Neural cell (in vitro differentiated cells): Measurements from ENCODE around the gene ZNF775. TPM values are rescaled to one million over a fixed set of nuclear protein-coding genes. Genes with fewer than 3 reads are reported as not detected.

Experiments
- H2AFZ ChIP-seq: fragments of 200-600, 300-800 bp; sonication (generic), shearing (Covaris generic); 2 replicates; pipeline ENCODE4 v1.6.0; 2014; ENCODE audit warnings: low read depth, mild to moderate bottlenecking, antibody characterized with exemption, low read length, moderate library complexity
- H3F3A ChIP-seq: fragments of 200-600 bp; shearing (Covaris generic); 2 replicates; pipeline ENCODE4 v1.6.1; 2016; ENCODE audit warnings: mild to moderate bottlenecking, moderate library complexity, mixed read lengths, antibody characterized with exemption, low read length; ENCODE audit not compliant: insufficient read depth, poor library complexity, severe bottlenecking
- H3K27ac ChIP-seq: fragments of 200-600, 300-800 bp; sonication (generic), shearing (Covaris generic); 2 replicates; pipeline ENCODE4 v1.5.1; 2014; ENCODE audit warnings: mild to moderate bottlenecking, low read length, moderate library complexity
- H3K27me3 ChIP-seq: fragments of 300-800, 200-600 bp; sonication (generic), shearing (Covaris generic); 2 replicates; pipeline ENCODE4 v1.6.0; 2014; ENCODE audit warnings: mild to moderate bottlenecking, low read depth, low read length, moderate library complexity; ENCODE audit not compliant: insufficient read depth
- H3K36me3 ChIP-seq: fragments of 300-800, 200-600 bp; sonication (generic), shearing (Covaris generic); 2 replicates; pipeline ENCODE4 v1.5.1; 2014; ENCODE audit warnings: mild to moderate bottlenecking, antibody characterized with exemption, low read length, moderate library complexity; ENCODE audit not compliant: insufficient read depth
- H3K4me2 ChIP-seq: fragments of 300-800, 200-600 bp; sonication (generic), shearing (Covaris generic); 2 replicates; pipeline ENCODE4 v1.6.0; 2014; ENCODE audit warnings: mild to moderate bottlenecking, low read length
- H3K4me3 ChIP-seq: fragments of 300-800, 200-600 bp; sonication (generic), shearing (Covaris generic); 2 replicates; pipeline ENCODE4 v1.5.1; 2014; ENCODE audit warnings: mild to moderate bottlenecking, low read length, moderate library complexity
- H3K79me2 ChIP-seq: fragments of 200-600 bp; shearing (Covaris generic); replicated peaks from 2 replicates; pipeline ENCODE4 v1.6.0; 2014; ENCODE audit warnings: mild to moderate bottlenecking, low read length, moderate library complexity; ENCODE audit not compliant: insufficient read depth
- H3K9ac ChIP-seq: fragments of 300-800, 200-600 bp; sonication (generic), shearing (Covaris generic); 2 replicates; pipeline ENCODE4 v1.6.1; 2016; ENCODE audit warnings: mild to moderate bottlenecking, low read length, mixed read lengths
- H3K9me2 ChIP-seq: fragments of 200-600 bp; shearing (Covaris generic); 2 replicates; pipeline ENCODE4 v1.6.1; 2016; ENCODE audit warnings: mild to moderate bottlenecking, low read length, mixed read lengths; ENCODE audit not compliant: insufficient read depth
- H3K9me3 ChIP-seq: fragments of 200-600, 300-800 bp; sonication (generic), shearing (Covaris generic); 2 replicates; pipeline ENCODE4 v1.6.1; 2016; ENCODE audit warnings: mild to moderate bottlenecking, mixed run types, low read length, moderate library complexity, mixed read lengths
- H4K20me1 ChIP-seq: fragments of 200-600 bp; shearing (Covaris generic); 2 replicates; pipeline ENCODE4 v1.6.1; 2016; ENCODE audit warnings: mild to moderate bottlenecking, mixed run types; ENCODE audit not compliant: insufficient read depth
- EP300 ChIP-seq: fragments of 450-650 bp; conservative IDR thresholded peaks from 2 replicates; pipeline ENCODE4 v1.6.1; 2014; ENCODE audit warnings: antibody characterized with exemption, mild to moderate bottlenecking, moderate library complexity; ENCODE audit not compliant: poor library complexity, severe bottlenecking
- EZH2 ChIP-seq: fragments of 200-600, 300-800 bp; shearing (Covaris generic), sonication (generic); IDR thresholded peaks from 2 replicates; pipeline ENCODE4 v1.6.1; 2014; ENCODE audit warnings: antibody characterized with exemption, low read length, borderline replicate concordance, mild to moderate bottlenecking; ENCODE audit not compliant: insufficient read depth, poor library complexity, severe bottlenecking
- MXI1 ChIP-seq: fragments of 450-650 bp; conservative IDR thresholded peaks from 2 replicates; pipeline ENCODE4 v1.6.1; 2014; ENCODE audit warnings: antibody characterized with exemption, mild to moderate bottlenecking; ENCODE audit not compliant: poor library complexity, severe bottlenecking
- POLR2AphosphoS5 ChIP-seq: IDR thresholded peaks from 2 replicates; pipeline ENCODE4 v1.6.1; 2012
- RAD21 ChIP-seq: fragments of 450-650 bp; conservative IDR thresholded peaks from 2 replicates; pipeline ENCODE4 v1.6.1; 2014; ENCODE audit warnings: antibody characterized with exemption, mild to moderate bottlenecking, moderate library complexity
- SMC3 ChIP-seq: fragments of 450-650 bp; conservative IDR thresholded peaks from 2 replicates; pipeline ENCODE4 v1.6.1; 2014; ENCODE audit warnings: antibody characterized with exemption, mild to moderate bottlenecking, moderate library complexity; ENCODE audit not compliant: poor library complexity
- TAF1 ChIP-seq: IDR thresholded peaks from 2 replicates; pipeline ENCODE4 v1.6.1; 2012; ENCODE audit warnings: low read depth
- polyA plus RNA-seq: library from polyadenylated mRNA; depleted of rRNA; stranded (reverse); fragments of >200 nt; gene quantifications from 2 replicates; pipeline ENCODE4 v1.2.3, GENCODE V29; 2014
- TF ChIP-seq, protein P1 (sequence below): IDR thresholded peaks from 2 replicates; pipeline ENCODE4 v1.6.1; 2012; ENCODE audit warnings: borderline replicate concordance
- TF ChIP-seq, protein P2 (sequence below): fragments of 450-650 bp; IDR thresholded peaks from 2 replicates; pipeline ENCODE4 v1.5.1; 2014; ENCODE audit warnings: antibody characterized with exemption, mild to moderate bottlenecking, moderate library complexity; ENCODE audit not compliant: poor library complexity, severe bottlenecking

Gene ZNF775
- polyA plus RNA-seq, 1 donor from 2014 or later, result 16.8 TPM

DNA sequence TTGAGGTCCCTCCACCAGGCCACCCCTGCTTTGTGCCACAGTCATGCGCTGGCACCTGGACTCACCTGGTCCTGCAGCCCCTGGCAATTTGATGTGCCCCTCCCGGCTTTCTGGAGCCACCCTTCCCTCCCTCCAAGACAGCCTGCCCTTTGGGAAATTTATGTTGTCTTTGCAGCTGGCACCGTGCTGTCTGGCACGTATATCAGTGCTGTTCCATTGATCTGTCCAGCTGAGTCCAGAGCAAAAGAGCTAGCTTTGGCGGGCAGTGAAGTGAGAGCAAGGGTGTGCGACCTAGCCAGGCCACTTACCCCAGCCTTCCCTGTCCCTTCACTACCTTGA lies 43.4 kb upstream of the ZNF775 start:
- H3K4me3 ChIP-seq, result no peak overlapping the region
- no peak for TF ChIP-seq POLR2AphosphoS5
- TF ChIP-seq, protein P1, sequence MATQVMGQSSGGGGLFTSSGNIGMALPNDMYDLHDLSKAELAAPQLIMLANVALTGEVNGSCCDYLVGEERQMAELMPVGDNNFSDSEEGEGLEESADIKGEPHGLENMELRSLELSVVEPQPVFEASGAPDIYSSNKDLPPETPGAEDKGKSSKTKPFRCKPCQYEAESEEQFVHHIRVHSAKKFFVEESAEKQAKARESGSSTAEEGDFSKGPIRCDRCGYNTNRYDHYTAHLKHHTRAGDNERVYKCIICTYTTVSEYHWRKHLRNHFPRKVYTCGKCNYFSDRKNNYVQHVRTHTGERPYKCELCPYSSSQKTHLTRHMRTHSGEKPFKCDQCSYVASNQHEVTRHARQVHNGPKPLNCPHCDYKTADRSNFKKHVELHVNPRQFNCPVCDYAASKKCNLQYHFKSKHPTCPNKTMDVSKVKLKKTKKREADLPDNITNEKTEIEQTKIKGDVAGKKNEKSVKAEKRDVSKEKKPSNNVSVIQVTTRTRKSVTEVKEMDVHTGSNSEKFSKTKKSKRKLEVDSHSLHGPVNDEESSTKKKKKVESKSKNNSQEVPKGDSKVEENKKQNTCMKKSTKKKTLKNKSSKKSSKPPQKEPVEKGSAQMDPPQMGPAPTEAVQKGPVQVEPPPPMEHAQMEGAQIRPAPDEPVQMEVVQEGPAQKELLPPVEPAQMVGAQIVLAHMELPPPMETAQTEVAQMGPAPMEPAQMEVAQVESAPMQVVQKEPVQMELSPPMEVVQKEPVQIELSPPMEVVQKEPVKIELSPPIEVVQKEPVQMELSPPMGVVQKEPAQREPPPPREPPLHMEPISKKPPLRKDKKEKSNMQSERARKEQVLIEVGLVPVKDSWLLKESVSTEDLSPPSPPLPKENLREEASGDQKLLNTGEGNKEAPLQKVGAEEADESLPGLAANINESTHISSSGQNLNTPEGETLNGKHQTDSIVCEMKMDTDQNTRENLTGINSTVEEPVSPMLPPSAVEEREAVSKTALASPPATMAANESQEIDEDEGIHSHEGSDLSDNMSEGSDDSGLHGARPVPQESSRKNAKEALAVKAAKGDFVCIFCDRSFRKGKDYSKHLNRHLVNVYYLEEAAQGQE, result no peak
- no peak for TF ChIP-seq EZH2
- no peak for TF ChIP-seq TAF1
- TF ChIP-seq RAD21, result no peak
- no peak for TF ChIP-seq SMC3
- no peak for TF ChIP-seq EP300
- TF ChIP-seq, protein P2, sequence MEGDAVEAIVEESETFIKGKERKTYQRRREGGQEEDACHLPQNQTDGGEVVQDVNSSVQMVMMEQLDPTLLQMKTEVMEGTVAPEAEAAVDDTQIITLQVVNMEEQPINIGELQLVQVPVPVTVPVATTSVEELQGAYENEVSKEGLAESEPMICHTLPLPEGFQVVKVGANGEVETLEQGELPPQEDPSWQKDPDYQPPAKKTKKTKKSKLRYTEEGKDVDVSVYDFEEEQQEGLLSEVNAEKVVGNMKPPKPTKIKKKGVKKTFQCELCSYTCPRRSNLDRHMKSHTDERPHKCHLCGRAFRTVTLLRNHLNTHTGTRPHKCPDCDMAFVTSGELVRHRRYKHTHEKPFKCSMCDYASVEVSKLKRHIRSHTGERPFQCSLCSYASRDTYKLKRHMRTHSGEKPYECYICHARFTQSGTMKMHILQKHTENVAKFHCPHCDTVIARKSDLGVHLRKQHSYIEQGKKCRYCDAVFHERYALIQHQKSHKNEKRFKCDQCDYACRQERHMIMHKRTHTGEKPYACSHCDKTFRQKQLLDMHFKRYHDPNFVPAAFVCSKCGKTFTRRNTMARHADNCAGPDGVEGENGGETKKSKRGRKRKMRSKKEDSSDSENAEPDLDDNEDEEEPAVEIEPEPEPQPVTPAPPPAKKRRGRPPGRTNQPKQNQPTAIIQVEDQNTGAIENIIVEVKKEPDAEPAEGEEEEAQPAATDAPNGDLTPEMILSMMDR, result no peak
- no peak for TF ChIP-seq MXI1
- H3K27me3 ChIP-seq, result peaks cover 17% of the 10 kb centered on the region
- no peaks in the 10 kb centered on the region for H4K20me1 ChIP-seq
- no peaks in the 10 kb centered on the region for H3F3A ChIP-seq
- no peak overlapping the region for H3K27ac ChIP-seq
- H3K36me3 ChIP-seq, result no peaks in the 10 kb centered on the region
- H2AFZ ChIP-seq, result no peak overlapping the region
- H3K79me2 ChIP-seq, result no peaks in the 10 kb centered on the region
- H3K9ac ChIP-seq, result no peak overlapping the region
- H3K4me2 ChIP-seq, result no peak overlapping the region
- no peaks in the 10 kb centered on the region for H3K9me3 ChIP-seq
- no peaks in the 10 kb centered on the region for H3K9me2 ChIP-seq

DNA sequence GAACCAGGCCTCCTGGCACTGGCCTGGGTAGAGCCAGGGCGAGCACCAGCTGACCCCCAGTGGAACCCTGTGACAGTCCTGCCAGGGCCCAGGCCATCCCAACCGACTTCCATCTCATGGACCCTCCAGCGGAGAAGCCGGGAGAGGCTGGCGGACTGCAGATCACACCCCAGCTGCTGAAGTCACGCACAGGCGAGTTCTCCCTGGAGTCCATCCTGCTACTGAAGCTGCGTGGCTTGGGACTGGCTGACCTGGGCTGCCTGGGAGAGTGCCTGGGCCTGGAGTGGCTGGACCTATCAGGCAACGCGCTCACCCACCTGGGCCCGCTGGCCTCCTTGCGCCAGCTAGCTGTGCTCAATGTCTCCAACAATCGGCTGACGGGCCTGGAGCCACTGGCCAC lies 42.4 kb upstream of the ZNF775 start:
- Histone ChIP-seq H3K4me2 (no peak overlapping the region), H3K9me2 (no peaks in the 10 kb centered on the region), H3K27ac (no peak overlapping the region), H3K9me3 (no peaks in the 10 kb centered on the region), H3K9ac (no peak overlapping the region), H3K79me2 (no peaks in the 10 kb centered on the region), H3K4me3 (no peak overlapping the region), H3K36me3 (no peaks in the 10 kb centered on the region), H2AFZ (no peak overlapping the region), H3F3A (no peaks in the 10 kb centered on the region), H4K20me1 (no peaks in the 10 kb centered on the region), H3K27me3 (peaks cover 27% of the 10 kb centered on the region)
- TF ChIP-seq EZH2 (no peak), RAD21 (no peak), POLR2AphosphoS5 (no peak), EP300 (no peak), TAF1 (no peak), SMC3 (no peak), MXI1 (no peak)
- TF ChIP-seq, protein P2, result no peak
- TF ChIP-seq, protein P1, result no peak
